ENCODE data around the gene UBE2C.

DNA sequence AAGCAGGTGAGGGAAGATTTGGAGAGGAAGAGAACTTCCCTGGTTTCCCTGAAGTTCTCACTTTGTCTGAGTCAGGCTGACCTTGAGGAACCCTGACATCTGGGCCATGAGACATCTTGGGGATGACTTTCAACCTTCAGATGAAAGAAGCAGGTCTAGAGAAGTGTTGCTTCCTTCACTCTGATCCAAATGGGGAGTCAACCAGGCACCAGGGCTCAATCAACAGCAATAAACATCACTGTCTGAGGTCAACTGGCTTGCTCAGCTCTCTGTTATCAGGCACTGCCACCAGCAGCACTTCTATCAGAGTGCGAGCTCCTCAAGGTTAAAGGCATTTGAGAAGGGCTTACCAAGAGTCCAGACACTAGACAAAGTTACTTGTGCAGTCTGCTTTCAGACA lies 38.5 kb downstream of the UBE2C start:
- TF ChIP-seq, protein P1, sequence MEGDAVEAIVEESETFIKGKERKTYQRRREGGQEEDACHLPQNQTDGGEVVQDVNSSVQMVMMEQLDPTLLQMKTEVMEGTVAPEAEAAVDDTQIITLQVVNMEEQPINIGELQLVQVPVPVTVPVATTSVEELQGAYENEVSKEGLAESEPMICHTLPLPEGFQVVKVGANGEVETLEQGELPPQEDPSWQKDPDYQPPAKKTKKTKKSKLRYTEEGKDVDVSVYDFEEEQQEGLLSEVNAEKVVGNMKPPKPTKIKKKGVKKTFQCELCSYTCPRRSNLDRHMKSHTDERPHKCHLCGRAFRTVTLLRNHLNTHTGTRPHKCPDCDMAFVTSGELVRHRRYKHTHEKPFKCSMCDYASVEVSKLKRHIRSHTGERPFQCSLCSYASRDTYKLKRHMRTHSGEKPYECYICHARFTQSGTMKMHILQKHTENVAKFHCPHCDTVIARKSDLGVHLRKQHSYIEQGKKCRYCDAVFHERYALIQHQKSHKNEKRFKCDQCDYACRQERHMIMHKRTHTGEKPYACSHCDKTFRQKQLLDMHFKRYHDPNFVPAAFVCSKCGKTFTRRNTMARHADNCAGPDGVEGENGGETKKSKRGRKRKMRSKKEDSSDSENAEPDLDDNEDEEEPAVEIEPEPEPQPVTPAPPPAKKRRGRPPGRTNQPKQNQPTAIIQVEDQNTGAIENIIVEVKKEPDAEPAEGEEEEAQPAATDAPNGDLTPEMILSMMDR (IDR thresholded peaks at IDR 0.05): no peak
- TF ChIP-seq JUN (CRISPR knock-in tag; IDR thresholded peaks at IDR 0.05) (no peak), ZNF232 (CRISPR knock-in tag; IDR thresholded peaks at IDR 0.05) (no peak), NFYB (CRISPR knock-in tag; conservative IDR thresholded peaks at IDR 0.05; ENCODE audit: low read depth) (no peak), ZNF121 (CRISPR knock-in tag; IDR thresholded peaks at IDR 0.05) (no peak), ATF1 (CRISPR knock-in tag; IDR thresholded peaks at IDR 0.05) (no peak), NR3C1 (CRISPR knock-in tag; conservative IDR thresholded peaks at IDR 0.05; ENCODE audit: low read depth) (no peak), ESRRA (CRISPR knock-in tag; IDR thresholded peaks at IDR 0.05; ENCODE audit: borderline replicate concordance) (no peak)
- TF ChIP-seq, protein P2, sequence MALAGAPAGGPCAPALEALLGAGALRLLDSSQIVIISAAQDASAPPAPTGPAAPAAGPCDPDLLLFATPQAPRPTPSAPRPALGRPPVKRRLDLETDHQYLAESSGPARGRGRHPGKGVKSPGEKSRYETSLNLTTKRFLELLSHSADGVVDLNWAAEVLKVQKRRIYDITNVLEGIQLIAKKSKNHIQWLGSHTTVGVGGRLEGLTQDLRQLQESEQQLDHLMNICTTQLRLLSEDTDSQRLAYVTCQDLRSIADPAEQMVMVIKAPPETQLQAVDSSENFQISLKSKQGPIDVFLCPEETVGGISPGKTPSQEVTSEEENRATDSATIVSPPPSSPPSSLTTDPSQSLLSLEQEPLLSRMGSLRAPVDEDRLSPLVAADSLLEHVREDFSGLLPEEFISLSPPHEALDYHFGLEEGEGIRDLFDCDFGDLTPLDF (CRISPR knock-in tag; IDR thresholded peaks at IDR 0.05): no peak
- TF ChIP-seq, protein P3, sequence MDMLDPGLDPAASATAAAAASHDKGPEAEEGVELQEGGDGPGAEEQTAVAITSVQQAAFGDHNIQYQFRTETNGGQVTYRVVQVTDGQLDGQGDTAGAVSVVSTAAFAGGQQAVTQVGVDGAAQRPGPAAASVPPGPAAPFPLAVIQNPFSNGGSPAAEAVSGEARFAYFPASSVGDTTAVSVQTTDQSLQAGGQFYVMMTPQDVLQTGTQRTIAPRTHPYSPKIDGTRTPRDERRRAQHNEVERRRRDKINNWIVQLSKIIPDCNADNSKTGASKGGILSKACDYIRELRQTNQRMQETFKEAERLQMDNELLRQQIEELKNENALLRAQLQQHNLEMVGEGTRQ (CRISPR knock-in tag; IDR thresholded peaks at IDR 0.05): no peak
- TF ChIP-seq, protein P4, sequence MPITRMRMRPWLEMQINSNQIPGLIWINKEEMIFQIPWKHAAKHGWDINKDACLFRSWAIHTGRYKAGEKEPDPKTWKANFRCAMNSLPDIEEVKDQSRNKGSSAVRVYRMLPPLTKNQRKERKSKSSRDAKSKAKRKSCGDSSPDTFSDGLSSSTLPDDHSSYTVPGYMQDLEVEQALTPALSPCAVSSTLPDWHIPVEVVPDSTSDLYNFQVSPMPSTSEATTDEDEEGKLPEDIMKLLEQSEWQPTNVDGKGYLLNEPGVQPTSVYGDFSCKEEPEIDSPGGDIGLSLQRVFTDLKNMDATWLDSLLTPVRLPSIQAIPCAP (CRISPR knock-in tag; IDR thresholded peaks at IDR 0.05): no peak
- TF ChIP-seq, protein P5, sequence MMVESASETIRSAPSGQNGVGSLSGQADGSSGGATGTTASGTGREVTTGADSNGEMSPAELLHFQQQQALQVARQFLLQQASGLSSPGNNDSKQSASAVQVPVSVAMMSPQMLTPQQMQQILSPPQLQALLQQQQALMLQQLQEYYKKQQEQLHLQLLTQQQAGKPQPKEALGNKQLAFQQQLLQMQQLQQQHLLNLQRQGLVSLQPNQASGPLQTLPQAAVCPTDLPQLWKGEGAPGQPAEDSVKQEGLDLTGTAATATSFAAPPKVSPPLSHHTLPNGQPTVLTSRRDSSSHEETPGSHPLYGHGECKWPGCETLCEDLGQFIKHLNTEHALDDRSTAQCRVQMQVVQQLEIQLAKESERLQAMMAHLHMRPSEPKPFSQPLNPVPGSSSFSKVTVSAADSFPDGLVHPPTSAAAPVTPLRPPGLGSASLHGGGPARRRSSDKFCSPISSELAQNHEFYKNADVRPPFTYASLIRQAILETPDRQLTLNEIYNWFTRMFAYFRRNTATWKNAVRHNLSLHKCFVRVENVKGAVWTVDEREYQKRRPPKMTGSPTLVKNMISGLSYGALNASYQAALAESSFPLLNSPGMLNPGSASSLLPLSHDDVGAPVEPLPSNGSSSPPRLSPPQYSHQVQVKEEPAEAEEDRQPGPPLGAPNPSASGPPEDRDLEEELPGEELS (CRISPR knock-in tag; IDR thresholded peaks at IDR 0.05): no peak
- TF ChIP-seq, protein P6, sequence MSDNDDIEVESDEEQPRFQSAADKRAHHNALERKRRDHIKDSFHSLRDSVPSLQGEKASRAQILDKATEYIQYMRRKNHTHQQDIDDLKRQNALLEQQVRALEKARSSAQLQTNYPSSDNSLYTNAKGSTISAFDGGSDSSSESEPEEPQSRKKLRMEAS (CRISPR knock-in tag; IDR thresholded peaks at IDR 0.05): no peak
- TF ChIP-seq, protein P7, sequence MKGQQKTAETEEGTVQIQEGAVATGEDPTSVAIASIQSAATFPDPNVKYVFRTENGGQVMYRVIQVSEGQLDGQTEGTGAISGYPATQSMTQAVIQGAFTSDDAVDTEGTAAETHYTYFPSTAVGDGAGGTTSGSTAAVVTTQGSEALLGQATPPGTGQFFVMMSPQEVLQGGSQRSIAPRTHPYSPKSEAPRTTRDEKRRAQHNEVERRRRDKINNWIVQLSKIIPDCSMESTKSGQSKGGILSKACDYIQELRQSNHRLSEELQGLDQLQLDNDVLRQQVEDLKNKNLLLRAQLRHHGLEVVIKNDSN (CRISPR knock-in tag; IDR thresholded peaks at IDR 0.05): no peak
